ENCODE results near the gene NPEPL1.

Gene NPEPL1

DNA sequence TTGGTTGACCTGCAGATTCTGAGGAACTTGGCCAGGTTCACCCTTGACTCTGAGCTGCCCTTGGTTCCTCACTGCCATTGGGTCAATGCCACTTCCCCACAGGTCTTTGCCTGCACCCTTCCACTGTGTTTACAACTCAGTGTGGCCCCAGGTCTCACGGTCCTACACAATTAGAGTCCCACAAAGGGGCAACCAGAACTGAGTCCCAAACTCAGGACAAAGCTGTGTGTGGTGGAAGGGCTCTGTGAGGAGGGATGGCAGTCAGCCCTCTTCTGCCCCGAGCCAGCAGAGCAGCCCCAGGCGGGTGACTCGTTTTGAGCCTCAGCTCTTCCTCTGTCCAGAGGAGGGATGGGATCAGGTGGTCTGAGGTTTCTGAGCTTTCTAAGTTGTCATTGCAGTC lies 69.5 kb downstream of the NPEPL1 start:
- no peak for DNase-seq (ENCODE audit: low spot score)

DNA sequence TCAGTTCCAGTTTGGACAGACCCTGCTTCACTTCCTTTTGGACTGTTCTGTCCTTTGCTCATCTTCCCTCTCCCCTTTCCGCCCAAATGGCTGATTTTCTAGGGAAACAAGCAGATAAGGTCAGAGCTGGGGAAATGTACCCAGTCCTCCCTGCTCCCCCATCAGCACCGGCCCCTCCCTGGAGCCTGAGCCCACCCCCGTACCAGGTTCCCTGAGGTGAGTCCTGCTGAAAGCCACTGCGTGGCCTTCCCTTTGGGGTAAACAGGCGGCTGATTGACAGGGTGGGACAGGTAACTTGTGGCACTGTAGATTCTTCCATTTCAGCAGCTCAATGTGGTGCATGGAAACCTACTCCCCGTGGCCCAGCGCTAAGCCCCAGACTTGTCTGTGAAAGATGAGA lies 70.5 kb downstream of the NPEPL1 start:
- DNase-seq (ENCODE audit: low spot score): no peak
